Omental fat pad (tissue), 4 donors: ENCODE data around the gene MPDZ. TPM values are rescaled to one million over a fixed set of nuclear protein-coding genes. Genes with fewer than 3 reads are reported as not detected.
"Not testable (repeated sequence)": the region's sequence is repeated elsewhere in the genome, so short reads cannot be mapped to it uniquely, and the experiment has no call there.

Source experiments
- ATAC-seq: fragments of 150-250 bp; one replicate; pipeline ENCODE4 v1.9.1; 2016; ENCODE audit warnings: mild to moderate bottlenecking, moderate library complexity; ENCODE audit not compliant: low FRiP score
- DNase-seq: peaks from one replicate; pipeline ENCODE4 v3.0.0-alpha.2; 2019; ENCODE audit warnings: low spot score
- total RNA-seq, 4 donors: library from RNA; depleted of rRNA; stranded (reverse); fragments of >200 nt; gene quantifications; one replicate each; pipeline ENCODE4 v1.1.0, GENCODE V29; 2016
- TF ChIP-seq, protein P1 (sequence below), 3 donors: fragments of 450-650 bp; IDR thresholded peaks; one replicate each; pipeline ENCODE4 v1.5.1; 2016 to 2017; ENCODE audit warnings: antibody characterized with exemption in 3 of 3, mild to moderate bottlenecking in 3 of 3, moderate library complexity in 2 of 3

MPDZ gene
- total RNA-seq, 4 donors from 2014 or later, result 41.6 to 90.6 (median 77.3) TPM

DNA sequence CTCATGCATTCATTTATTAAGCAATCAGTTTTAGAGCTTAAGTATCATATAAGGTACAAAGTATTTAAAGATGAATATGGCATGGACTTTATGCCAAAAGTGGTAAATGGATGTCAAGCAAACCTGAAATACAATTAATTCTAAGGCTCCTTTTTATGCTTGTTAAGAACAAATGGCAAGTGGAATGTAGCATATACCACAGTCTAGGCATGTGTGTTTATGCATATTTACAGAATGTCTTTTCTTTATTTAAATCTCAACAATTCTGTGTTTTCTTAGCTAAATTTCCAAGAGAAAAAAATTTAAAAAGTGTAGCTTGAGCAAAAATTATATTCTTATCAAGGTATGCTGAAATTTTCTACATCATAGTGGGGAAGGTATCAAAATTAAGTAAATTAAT, 39.8 kb downstream of the MPDZ start:
- TF ChIP-seq, protein P1, sequence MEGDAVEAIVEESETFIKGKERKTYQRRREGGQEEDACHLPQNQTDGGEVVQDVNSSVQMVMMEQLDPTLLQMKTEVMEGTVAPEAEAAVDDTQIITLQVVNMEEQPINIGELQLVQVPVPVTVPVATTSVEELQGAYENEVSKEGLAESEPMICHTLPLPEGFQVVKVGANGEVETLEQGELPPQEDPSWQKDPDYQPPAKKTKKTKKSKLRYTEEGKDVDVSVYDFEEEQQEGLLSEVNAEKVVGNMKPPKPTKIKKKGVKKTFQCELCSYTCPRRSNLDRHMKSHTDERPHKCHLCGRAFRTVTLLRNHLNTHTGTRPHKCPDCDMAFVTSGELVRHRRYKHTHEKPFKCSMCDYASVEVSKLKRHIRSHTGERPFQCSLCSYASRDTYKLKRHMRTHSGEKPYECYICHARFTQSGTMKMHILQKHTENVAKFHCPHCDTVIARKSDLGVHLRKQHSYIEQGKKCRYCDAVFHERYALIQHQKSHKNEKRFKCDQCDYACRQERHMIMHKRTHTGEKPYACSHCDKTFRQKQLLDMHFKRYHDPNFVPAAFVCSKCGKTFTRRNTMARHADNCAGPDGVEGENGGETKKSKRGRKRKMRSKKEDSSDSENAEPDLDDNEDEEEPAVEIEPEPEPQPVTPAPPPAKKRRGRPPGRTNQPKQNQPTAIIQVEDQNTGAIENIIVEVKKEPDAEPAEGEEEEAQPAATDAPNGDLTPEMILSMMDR (IDR thresholded peaks at IDR 0.05), result no peak
- ATAC-seq (no peak), DNase-seq (no peak)

DNA sequence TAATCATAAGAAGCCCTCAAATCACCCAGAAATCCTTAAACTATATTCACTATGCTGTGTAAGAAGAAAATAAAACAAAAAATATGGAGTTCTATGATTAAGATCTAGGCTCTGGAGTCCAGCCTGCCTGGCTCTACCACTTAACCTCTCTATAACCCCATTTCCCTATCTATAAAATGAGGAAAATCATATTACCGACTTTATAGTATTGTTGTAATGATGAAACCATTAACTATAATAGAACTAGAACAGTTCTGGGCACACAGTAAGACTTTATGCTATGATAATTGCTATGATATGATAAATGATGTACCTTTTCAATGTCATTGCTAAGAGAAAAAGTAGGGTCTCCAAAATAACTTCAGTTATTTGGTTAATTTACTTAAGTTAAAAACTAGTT, 40.3 kb downstream of the MPDZ start:
- DNase-seq, result no peak
- ATAC-seq, result no peak
- TF ChIP-seq, protein P1 (IDR thresholded peaks at IDR 0.05), result no peak

DNA sequence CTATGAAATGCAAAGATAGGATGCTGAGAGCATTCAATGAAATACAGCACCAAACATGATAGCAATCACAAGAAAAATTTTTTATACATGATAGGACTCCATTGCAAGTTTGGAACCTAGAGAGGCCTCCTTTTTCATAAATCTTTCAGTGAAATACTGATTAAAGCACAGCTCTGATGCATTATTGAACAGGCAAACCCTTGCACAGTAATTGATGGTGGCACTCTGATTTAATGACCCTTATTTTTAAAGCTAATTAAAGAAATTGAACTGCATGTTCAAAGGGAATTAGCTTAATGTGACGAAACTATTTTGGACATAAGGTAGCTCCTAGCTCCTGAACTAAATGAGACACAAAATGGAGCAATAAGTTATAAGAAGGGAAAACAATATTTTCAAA, 44.6 kb downstream of the MPDZ start:
- TF ChIP-seq, protein P1 (IDR thresholded peaks at IDR 0.05), result no peak
- DNase-seq (no peak), ATAC-seq (no peak)

DNA sequence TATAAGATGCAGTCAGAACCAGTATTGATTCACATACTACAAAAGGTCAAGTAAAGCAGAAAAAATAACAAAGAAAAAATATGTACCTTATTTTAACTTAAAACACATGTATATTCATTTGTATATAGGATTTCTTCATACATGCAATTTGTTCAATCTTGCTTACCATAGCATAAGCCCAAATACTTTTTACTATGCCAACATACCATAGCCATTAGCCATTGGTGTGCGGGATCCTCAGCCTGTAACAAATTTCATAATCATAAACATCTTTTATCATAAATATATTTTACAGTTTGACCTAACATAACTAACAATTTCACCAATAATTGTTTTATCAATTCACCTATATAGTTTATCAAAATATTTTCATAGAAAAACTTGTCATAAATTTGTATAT, 51.1 kb downstream of the MPDZ start:
- ATAC-seq, result no peak
- TF ChIP-seq, protein P1 (IDR thresholded peaks at IDR 0.05), result no peak
- no peak for DNase-seq

DNA sequence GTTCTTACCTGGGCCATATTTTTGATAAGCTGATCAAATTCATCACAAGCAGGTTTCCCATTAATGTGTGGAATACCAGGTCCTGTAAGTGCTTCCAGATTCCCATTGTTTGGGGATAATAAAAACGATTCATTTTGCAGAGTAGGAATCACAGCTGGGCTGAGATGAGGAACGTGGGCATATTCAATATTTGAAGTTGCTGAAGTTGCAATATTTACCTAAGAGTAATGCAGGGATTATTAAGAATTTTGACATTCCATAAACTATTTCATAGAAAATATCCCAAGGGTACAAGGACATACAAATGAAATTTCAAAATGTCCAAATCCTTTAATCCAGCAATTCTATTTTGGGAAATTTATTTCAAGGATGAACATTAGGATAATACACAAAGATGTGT, 55.1 kb downstream of the MPDZ start:
- TF ChIP-seq, protein P1 (IDR thresholded peaks at IDR 0.05), result no peak
- ATAC-seq, result no peak
- no peak for DNase-seq

DNA sequence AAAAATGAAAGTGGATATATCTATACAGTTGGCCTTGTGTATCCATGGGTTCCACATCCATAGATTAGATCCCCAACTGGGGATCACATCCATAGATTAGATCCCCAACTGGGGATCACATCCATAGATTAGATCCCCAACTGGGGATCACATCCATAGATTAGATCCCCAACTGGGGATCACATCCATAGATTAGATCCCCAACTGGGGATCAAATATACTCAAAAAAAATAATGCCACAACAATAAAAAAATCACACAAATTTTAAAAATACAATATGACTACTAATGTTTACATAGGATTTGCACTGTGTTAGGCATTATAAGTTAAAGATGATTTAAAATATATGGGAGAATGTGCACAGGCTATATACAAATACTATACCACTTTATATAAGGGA, 56.8 kb downstream of the MPDZ start:
- not testable (repeated sequence) for ATAC-seq, DNase-seq

DNA sequence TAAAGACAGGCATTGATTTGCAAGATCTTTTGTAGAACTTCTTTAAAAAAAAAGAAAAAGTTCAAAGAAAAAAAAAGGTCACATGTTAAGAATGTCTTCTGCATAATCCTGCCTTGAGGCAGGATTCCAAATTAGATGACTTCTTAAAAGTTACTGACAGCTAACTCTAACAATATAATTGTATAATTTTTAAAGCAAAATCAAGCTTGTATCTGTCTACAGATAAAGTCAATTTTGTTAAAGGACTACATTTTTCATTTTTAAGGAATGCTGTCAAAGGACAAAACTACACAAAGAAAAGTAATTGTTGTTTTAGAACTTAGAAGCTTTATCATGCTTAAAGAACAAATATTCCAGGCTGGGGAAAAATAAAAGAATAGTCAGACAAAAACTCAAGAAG, 57.8 kb downstream of the MPDZ start:
- ATAC-seq, result no peak
- TF ChIP-seq, protein P1 (IDR thresholded peaks at IDR 0.05), result no peak
- no peak for DNase-seq

DNA sequence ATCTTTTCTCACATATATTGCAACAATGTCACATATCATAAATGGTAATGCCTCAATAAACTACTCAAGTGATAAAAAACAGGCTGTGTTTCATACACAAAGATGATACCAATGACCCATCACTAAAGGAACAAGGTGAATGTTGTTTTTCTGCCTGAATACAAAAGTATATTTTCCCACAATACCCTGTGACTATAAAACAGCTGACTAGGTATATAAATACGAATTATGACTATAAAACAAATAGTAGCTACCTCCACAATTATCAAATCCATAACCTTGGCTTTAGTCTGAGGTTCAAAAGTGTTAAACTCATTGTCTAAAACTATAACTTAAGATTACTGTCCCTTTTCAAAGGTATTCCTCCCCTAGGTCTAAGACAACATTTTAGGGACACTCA, 58.7 kb downstream of the MPDZ start:
- DNase-seq (no peak), ATAC-seq (no peak)
- TF ChIP-seq, protein P1 (IDR thresholded peaks at IDR 0.05), result no peak
